ENCODE measurements around the gene PICALM.

The PICALM gene

DNA sequence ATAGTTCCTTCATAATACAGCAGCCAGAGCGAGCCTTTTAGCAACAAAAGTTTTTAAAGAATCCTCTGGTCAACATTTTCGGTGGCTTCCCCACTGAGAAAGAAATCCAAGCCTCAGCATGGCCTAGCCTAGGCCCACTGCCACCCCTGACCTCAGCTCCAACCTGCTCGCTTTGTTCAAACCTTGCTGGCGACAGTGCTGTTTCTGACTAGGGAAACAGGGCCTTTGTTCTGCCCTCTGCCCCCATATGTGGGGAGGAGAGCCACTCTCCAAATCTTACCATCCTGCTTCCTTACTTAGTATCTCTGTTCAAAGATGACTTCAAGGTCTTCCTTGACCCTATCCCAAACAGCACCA, 117.9 kb downstream of the PICALM start:
- Histone ChIP-seq H3F3A (ENCODE audit: low read depth) (no peaks in the 10 kb centered on the region), H3K4me2 (ENCODE audit: low read depth, low read length, poor library complexity, severe bottlenecking) (no peak overlapping the region), H3K36me3 (ENCODE audit: insufficient read depth, low read length) (peaks cover 17% of the 10 kb centered on the region; the same call in 1 of the 2 replicates), H3K4me3 (ENCODE audit: low read length, poor library complexity, severe bottlenecking) (no peak overlapping the region), H4K20me1 (ENCODE audit: insufficient read depth, low read length, poor library complexity, severe bottlenecking) (no peaks in the 10 kb centered on the region), H3K9me3 (ENCODE audit: insufficient read depth, low read depth, low read length) (no peaks in the 10 kb centered on the region), H3K9me2 (replicated peaks; ENCODE audit: low read depth, low read length) (no peaks in the 10 kb centered on the region), H2AFZ (ENCODE audit: low read length) (no peak overlapping the region), H3K9ac (ENCODE audit: low read depth, low read length, poor library complexity, severe bottlenecking) (no peak overlapping the region), H3K79me2 (ENCODE audit: insufficient read depth, low read length) (no peaks in the 10 kb centered on the region), H3K4me1 (ENCODE audit: insufficient read depth, low read length, poor library complexity, severe bottlenecking) (no peaks in the 10 kb centered on the region), H3K27me3 (ENCODE audit: insufficient read depth, low read length, poor library complexity, severe bottlenecking) (no peaks in the 10 kb centered on the region)
- TF ChIP-seq, protein P1, sequence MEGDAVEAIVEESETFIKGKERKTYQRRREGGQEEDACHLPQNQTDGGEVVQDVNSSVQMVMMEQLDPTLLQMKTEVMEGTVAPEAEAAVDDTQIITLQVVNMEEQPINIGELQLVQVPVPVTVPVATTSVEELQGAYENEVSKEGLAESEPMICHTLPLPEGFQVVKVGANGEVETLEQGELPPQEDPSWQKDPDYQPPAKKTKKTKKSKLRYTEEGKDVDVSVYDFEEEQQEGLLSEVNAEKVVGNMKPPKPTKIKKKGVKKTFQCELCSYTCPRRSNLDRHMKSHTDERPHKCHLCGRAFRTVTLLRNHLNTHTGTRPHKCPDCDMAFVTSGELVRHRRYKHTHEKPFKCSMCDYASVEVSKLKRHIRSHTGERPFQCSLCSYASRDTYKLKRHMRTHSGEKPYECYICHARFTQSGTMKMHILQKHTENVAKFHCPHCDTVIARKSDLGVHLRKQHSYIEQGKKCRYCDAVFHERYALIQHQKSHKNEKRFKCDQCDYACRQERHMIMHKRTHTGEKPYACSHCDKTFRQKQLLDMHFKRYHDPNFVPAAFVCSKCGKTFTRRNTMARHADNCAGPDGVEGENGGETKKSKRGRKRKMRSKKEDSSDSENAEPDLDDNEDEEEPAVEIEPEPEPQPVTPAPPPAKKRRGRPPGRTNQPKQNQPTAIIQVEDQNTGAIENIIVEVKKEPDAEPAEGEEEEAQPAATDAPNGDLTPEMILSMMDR (conservative IDR thresholded peaks at IDR 0.05; ENCODE audit: low read length) = no peak
- TF ChIP-seq EZH2phosphoT487 (IDR thresholded peaks at IDR 0.05; ENCODE audit: borderline replicate concordance) = no peak

DNA sequence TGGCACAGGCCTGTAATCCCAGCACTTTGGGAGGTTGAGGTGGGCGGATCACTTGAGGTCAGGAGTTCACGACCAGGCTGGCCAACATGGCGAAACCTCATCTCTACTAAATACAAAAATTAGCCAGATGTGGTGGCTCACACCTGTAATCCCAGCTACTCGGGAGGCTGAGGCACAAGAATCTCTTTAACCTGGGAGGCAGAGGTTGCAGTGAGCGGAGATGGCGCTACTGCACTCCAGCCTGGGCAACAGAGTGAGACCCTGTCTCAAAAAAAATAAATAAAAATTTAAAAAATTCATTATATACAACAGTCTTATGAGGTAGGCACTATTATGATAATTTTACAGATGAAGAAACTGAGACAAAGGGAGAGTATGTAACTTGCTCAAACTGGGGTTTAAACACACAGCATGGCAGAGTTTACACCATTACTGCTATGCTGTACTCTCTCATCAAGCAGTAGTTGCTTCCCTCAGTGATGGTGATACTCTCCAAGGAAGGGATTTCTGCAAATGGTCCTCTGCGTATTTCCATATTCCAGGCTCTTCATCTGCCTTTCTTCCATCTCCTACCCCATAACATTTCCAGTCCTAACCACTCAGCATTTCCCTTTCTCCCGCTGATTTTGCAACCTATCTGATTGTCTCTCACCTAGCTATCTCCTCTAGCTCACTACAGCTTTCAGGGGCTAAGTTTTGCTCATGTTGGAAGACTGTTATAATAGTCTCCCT, 118.4 kb downstream of the PICALM start:
- Histone ChIP-seq H3K4me3 (ENCODE audit: low read length, poor library complexity, severe bottlenecking) (no peak overlapping the region), H3K9me3 (ENCODE audit: insufficient read depth, low read depth, low read length) (peaks cover 2% of the 10 kb centered on the region; the same call in 1 of the 2 replicates), H3F3A (ENCODE audit: low read depth) (no peaks in the 10 kb centered on the region), H2AFZ (ENCODE audit: low read length) (no peak overlapping the region), H4K20me1 (ENCODE audit: insufficient read depth, low read length, poor library complexity, severe bottlenecking) (no peaks in the 10 kb centered on the region), H3K27me3 (ENCODE audit: insufficient read depth, low read length, poor library complexity, severe bottlenecking) (no peaks in the 10 kb centered on the region), H3K9me2 (replicated peaks; ENCODE audit: low read depth, low read length) (no peaks in the 10 kb centered on the region), H3K4me2 (ENCODE audit: low read depth, low read length, poor library complexity, severe bottlenecking) (no peak overlapping the region), H3K9ac (ENCODE audit: low read depth, low read length, poor library complexity, severe bottlenecking) (no peak overlapping the region), H3K36me3 (ENCODE audit: insufficient read depth, low read length) (peaks cover 11% of the 10 kb centered on the region; the same call in 1 of the 2 replicates), H3K79me2 (ENCODE audit: insufficient read depth, low read length) (no peaks in the 10 kb centered on the region), H3K4me1 (ENCODE audit: insufficient read depth, low read length, poor library complexity, severe bottlenecking) (no peaks in the 10 kb centered on the region)
- TF ChIP-seq EZH2phosphoT487 (IDR thresholded peaks at IDR 0.05; ENCODE audit: borderline replicate concordance) = no peak
- TF ChIP-seq, protein P1 (conservative IDR thresholded peaks at IDR 0.05; ENCODE audit: low read length) = no peak

DNA sequence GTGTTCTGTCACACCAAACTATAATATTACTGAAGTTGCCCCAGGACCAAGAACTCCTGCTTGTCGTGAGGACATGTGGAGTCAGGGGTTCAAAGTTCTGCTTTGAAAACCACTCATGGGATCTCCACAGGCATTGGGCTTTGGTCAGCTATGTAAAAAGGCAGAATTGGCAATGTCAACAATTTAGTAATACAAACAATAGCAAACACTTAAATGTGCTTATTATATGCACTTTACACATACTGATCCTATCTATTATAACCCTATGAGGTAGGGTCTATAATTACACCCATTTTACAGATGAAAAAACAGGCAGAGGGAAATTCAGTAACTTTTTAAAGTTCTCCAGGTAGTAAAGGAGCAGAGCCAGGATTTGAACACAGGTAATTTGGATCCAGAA, 119.1 kb downstream of the PICALM start:
- Histone ChIP-seq H3K9me3 (ENCODE audit: insufficient read depth, low read depth, low read length) (peaks cover 5% of the 10 kb centered on the region; the same call in 1 of the 2 replicates), H3K4me1 (ENCODE audit: insufficient read depth, low read length, poor library complexity, severe bottlenecking) (no peaks in the 10 kb centered on the region)

More for the DNA sequence above, 119.1 kb downstream of the PICALM start:
- TF ChIP-seq, protein P1 (conservative IDR thresholded peaks at IDR 0.05; ENCODE audit: low read length) = no peak
- H3K4me3 ChIP-seq (ENCODE audit: low read length, poor library complexity, severe bottlenecking) = no peak overlapping the region
- no peaks in the 10 kb centered on the region for H3K27me3 ChIP-seq (ENCODE audit: insufficient read depth, low read length, poor library complexity, severe bottlenecking)
- H3F3A ChIP-seq (ENCODE audit: low read depth) = no peaks in the 10 kb centered on the region
- H3K4me2 ChIP-seq (ENCODE audit: low read depth, low read length, poor library complexity, severe bottlenecking) = no peak overlapping the region
- H3K79me2 ChIP-seq (ENCODE audit: insufficient read depth, low read length) = no peaks in the 10 kb centered on the region
- H3K9ac ChIP-seq (ENCODE audit: low read depth, low read length, poor library complexity, severe bottlenecking) = no peak overlapping the region
- H2AFZ ChIP-seq (ENCODE audit: low read length) = no peak overlapping the region
- H3K9me2 ChIP-seq (replicated peaks; ENCODE audit: low read depth, low read length) = no peaks in the 10 kb centered on the region
- H3K36me3 ChIP-seq (ENCODE audit: insufficient read depth, low read length) = peaks cover 5% of the 10 kb centered on the region; the same call in 1 of the 2 replicates
- no peaks in the 10 kb centered on the region for H4K20me1 ChIP-seq (ENCODE audit: insufficient read depth, low read length, poor library complexity, severe bottlenecking)

All from Loucy (cell line).